Measurements from ENCODE around the gene UNC13C.
"Not testable (repeated sequence)": the region's sequence is repeated elsewhere in the genome, so short reads cannot be mapped to it uniquely, and the experiment has no call there.

The UNC13C gene

GRCh38 chr15:54374184-54374952 is 396.1 kb downstream of the UNC13C start:
- H3K4me3 ChIP-seq (ENCODE audit: low read depth, low read length), result no peak overlapping the region
- TF ChIP-seq, protein P1, sequence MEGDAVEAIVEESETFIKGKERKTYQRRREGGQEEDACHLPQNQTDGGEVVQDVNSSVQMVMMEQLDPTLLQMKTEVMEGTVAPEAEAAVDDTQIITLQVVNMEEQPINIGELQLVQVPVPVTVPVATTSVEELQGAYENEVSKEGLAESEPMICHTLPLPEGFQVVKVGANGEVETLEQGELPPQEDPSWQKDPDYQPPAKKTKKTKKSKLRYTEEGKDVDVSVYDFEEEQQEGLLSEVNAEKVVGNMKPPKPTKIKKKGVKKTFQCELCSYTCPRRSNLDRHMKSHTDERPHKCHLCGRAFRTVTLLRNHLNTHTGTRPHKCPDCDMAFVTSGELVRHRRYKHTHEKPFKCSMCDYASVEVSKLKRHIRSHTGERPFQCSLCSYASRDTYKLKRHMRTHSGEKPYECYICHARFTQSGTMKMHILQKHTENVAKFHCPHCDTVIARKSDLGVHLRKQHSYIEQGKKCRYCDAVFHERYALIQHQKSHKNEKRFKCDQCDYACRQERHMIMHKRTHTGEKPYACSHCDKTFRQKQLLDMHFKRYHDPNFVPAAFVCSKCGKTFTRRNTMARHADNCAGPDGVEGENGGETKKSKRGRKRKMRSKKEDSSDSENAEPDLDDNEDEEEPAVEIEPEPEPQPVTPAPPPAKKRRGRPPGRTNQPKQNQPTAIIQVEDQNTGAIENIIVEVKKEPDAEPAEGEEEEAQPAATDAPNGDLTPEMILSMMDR (conservative IDR thresholded peaks at IDR 0.05; ENCODE audit: low read depth, low read length), result no peak

DNA sequence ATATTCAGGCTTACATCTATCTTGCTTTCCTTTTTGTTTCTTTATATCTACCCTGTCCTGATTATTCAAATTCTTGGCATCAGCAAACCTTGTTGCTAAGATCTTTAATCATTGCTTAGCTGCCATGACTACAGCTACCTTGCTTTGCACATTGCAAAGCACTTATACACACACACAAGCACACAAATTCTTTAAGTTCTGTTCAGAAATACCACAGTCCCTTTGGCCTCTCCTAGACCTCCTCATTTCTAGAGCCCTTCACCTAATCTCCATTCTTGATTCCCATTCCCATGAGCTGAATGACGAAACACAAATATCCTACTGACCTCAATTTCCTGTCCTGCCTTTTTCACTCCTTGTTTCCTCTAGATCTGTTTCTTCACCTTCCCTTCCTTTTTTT is 409.6 kb downstream of the UNC13C start:
- TF ChIP-seq, protein P1 (conservative IDR thresholded peaks at IDR 0.05; ENCODE audit: low read depth, low read length), result no peak

More at GRCh38 chr15:54374184-54374952, 396.1 kb downstream of the UNC13C start:
- no peak for DNase-seq (ENCODE audit: low read depth)

GRCh38 chr15:54388746-54389145 is 410.5 kb downstream of the UNC13C start:
- TF ChIP-seq, protein P1 (conservative IDR thresholded peaks at IDR 0.05; ENCODE audit: low read depth, low read length), result no peak
- H3K4me3 ChIP-seq (ENCODE audit: low read depth, low read length), result no peak overlapping the region
- DNase-seq (ENCODE audit: low read depth), result no peak

More for the DNA sequence above, 409.6 kb downstream of the UNC13C start:
- H3K4me3 ChIP-seq (ENCODE audit: low read depth, low read length), result no peak overlapping the region
- no peak for DNase-seq (ENCODE audit: low read depth)

DNA sequence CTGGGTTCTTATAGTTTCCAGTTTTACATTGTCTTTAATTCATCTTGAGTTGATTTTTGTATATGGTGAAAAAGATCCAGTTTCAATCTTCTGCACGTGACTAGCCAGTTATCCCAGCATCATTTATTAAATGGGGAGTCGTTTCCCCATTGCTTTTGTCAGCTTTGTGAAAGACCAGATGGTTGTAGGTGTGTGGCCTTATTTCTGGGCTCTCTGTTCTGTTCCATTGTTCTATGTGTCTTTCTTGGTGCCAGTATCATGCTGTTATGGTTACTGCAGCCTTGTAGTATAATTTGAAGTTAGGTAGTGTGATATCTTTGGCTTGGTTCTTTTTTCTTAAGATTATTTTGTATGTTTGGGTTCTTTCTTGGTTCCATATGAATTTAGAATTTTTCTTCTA is 432.2 kb downstream of the UNC13C start:
- DNase-seq (ENCODE audit: low read depth), result no peak
- no peak overlapping the region for H3K4me3 ChIP-seq (ENCODE audit: low read depth, low read length)
- TF ChIP-seq, protein P1 (conservative IDR thresholded peaks at IDR 0.05; ENCODE audit: low read depth, low read length), result no peak

- H3K4me3 ChIP-seq (ENCODE audit: low read depth, low read length), result no peak overlapping the region
- TF ChIP-seq, protein P1 (conservative IDR thresholded peaks at IDR 0.05; ENCODE audit: low read depth, low read length), result no peak
- DNase-seq (ENCODE audit: low read depth), result no peak
Observed at GRCh38 chr15:54424171-54424570, 445.9 kb downstream of the UNC13C start.

- H3K4me3 ChIP-seq (ENCODE audit: low read depth, low read length), result no peak overlapping the region
- no peak for DNase-seq (ENCODE audit: low read depth)
- TF ChIP-seq, protein P1 (conservative IDR thresholded peaks at IDR 0.05; ENCODE audit: low read depth, low read length), result no peak
Observed at GRCh38 chr15:54428596-54428995, 450.4 kb downstream of the UNC13C start.

DNA sequence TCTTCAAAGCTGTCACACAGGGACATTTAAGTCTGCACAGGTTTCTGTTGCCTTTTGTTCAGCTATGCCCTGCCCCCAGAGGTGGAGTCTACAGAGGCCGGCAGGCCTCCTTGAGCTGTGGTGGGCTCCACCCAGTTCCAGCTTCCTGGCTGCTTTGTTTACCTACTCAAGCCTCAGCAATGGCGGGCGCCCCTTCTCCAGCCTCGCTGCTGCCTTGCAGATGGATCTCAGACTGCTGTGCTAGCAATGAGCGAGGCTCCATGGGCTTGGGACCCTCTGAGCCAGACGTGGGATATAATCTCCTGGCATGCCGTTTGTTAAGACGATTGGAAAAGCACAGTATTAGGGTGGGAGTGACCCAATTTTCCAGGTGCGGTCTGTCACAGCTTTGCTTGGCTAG is 472.0 kb downstream of the UNC13C start:
- H3K4me3 ChIP-seq (ENCODE audit: low read depth, low read length); DNase-seq (ENCODE audit: low read depth): not testable (repeated sequence)

Data from choroid plexus epithelial cell (primary cell).